Common myeloid progenitor, CD34-positive (primary cell): Measurements from ENCODE around the gene ST7L.
A peak's percentile ranks its signal among the peaks of the same experiment; 100 is the strongest.

Source experiments
- CTCF ChIA-PET: fragments of 350-600 bp; sonication (Branson Sonifier 250); formaldehyde crosslinking; loops from one replicate; lab custom pipeline; 2021; ENCODE audit warnings: antibody characterized with exemption; lab: Charles Lee
- POLR2A ChIA-PET: fragments of 350-600 bp; sonication (Branson Sonifier 250); formaldehyde crosslinking; loops from one replicate; lab custom pipeline; 2021; ENCODE audit warnings: antibody characterized with exemption; lab: Charles Lee
- DNase-seq, 3 donors: peaks; one replicate each; pipeline versions ENCODE4 v3.0.0 to v3.0.0-alpha.2; 2013
- H3K27ac ChIP-seq, 2 experiments: 1 replicate in 1 of 2; 2 replicates in 1 of 2; pipeline ENCODE4 v1.7.0; 2013; ENCODE audit warnings: inconsistent platforms in 2 of 2, low read length in 2 of 2, mild to moderate bottlenecking in 2 of 2, low read depth in 1 of 2, moderate library complexity in 1 of 2; ENCODE audit not compliant: severe bottlenecking in 2 of 2, insufficient read depth in 1 of 2, poor library complexity in 1 of 2
- H3K27me3 ChIP-seq, 5 experiments: replicated peaks in 2 of 5; 1 replicate in 3 of 5; 2 replicates in 2 of 5; pipeline versions ENCODE4 v1.6.1 to v1.7.0; 2013; ENCODE audit warnings: low read length in 4 of 5, mild to moderate bottlenecking in 2 of 5, moderate library complexity in 2 of 5, inconsistent platforms in 1 of 5; ENCODE audit not compliant: insufficient read depth in 5 of 5, control insufficient read depth in 4 of 5
- H3K36me3 ChIP-seq, 4 experiments: 1 replicate in 2 of 4; 2 replicates in 2 of 4; pipeline versions ENCODE4 v1.6.1 to v1.7.0; 2013; ENCODE audit warnings: low read length in 3 of 4, control low read depth in 1 of 4, mild to moderate bottlenecking in 1 of 4; ENCODE audit not compliant: control insufficient read depth in 4 of 4, insufficient read depth in 4 of 4
- H3K4me1 ChIP-seq, 4 experiments: 1 replicate in 3 of 4; 2 replicates in 1 of 4; pipeline versions ENCODE4 v1.6.1 to v1.7.1; 2013; ENCODE audit warnings: low read length in 3 of 4, mild to moderate bottlenecking in 3 of 4, control low read depth in 1 of 4, inconsistent platforms in 1 of 4, moderate library complexity in 1 of 4; ENCODE audit not compliant: control insufficient read depth in 4 of 4, insufficient read depth in 4 of 4; ENCODE audit errors: control extremely low read depth in 1 of 4
- H3K4me3 ChIP-seq, 7 experiments: 1 replicate in 4 of 7; 2 replicates in 3 of 7; pipeline versions ENCODE4 v1.5.1 to v1.7.0; 2013; ENCODE audit warnings: mild to moderate bottlenecking in 7 of 7, low read length in 6 of 7, moderate library complexity in 6 of 7, inconsistent platforms in 2 of 7, low read depth in 2 of 7, control low read depth in 1 of 7; ENCODE audit not compliant: insufficient read depth in 4 of 7, control insufficient read depth in 1 of 7; ENCODE audit errors: extremely low read depth in 1 of 7
- H3K9me3 ChIP-seq, 5 experiments: 1 replicate in 4 of 5; 2 replicates in 1 of 5; pipeline versions ENCODE4 v1.6.1 to v1.7.1; 2013; ENCODE audit warnings: low read length in 4 of 5, mild to moderate bottlenecking in 2 of 5, inconsistent platforms in 1 of 5, low read depth in 1 of 5, moderate library complexity in 1 of 5; ENCODE audit not compliant: control insufficient read depth in 4 of 5, insufficient read depth in 2 of 5; ENCODE audit errors: control extremely low read depth in 1 of 5
- WGBS: methylation state at CpG from one replicate; pipeline ENCODE4 v1.1.5; 2013; ENCODE audit not compliant: insufficient coverage; 5-methylcytosine and 5-hydroxymethylcytosine counted together

ST7L gene

DNA sequence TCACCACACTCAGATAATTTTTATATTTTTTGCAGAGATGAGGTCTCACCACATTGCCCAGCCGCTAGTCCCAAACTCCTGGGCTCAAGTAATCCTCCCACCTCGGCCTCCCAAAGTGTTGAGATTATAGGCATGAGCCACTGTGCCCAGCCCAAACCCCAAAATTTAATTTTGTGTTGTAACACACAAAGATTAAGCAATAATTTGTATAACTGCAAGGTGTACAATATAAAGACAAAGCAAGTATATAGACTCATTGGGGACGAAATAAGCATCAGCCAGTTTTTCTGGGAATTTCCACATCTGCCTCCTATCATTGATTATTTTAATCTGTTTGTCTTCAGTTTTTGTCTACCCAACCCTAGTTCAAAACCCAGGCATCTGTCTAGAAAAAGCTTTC lies 42.7 kb downstream of the ST7L start:
- ChIA-PET CTCF (no interaction called here), POLR2A (no interaction called here)
- Histone ChIP-seq H3K36me3 (peaks cover 7 to 45% (median 19%) of the 10 kb centered on the region in 4 experiments), H3K27me3 (no peaks in the 10 kb centered on the region), H3K27ac (no peak overlapping the region), H3K9me3 (peaks cover 0 to 4% (median 0%) of the 10 kb centered on the region in 5 experiments), H3K4me1 (no peaks in the 10 kb centered on the region), H3K4me3 (no peak overlapping the region)
- WGBS = no CpG with 5 or more reads among the region's 3 CpGs
- no peak for DNase-seq

GRCh38 chr1:112575154-112575804 lies 43.7 kb downstream of the ST7L start:
- H3K27me3 ChIP-seq = no peaks in the 10 kb centered on the region
- POLR2A ChIA-PET = interaction anchor here (0.6 kb wide), 1 partner anchor 196 kb away, joined by 5 read pairs; no protein-coding TSS in a partner anchor
- peaks cover 0 to 4% (median 0%) of the 10 kb centered on the region in 5 experiments for H3K9me3 ChIP-seq
- no peak for DNase-seq
- 100% methylated on average over 3 of the region's 8 CpGs for WGBS
- CTCF ChIA-PET = no interaction called here
- H3K27ac ChIP-seq = no peak overlapping the region
- no peak overlapping the region for H3K4me3 ChIP-seq
- H3K36me3 ChIP-seq = peaks cover 5 to 41% (median 19%) of the 10 kb centered on the region in 4 experiments
- no peaks in the 10 kb centered on the region for H3K4me1 ChIP-seq

- 100% methylated on average over 1 of the region's 1 CpG for WGBS
- POLR2A ChIA-PET = no interaction called here
- no peak for DNase-seq
- Histone ChIP-seq H3K4me3 (no peak overlapping the region), H3K9me3 (no peaks in the 10 kb centered on the region), H3K27me3 (no peaks in the 10 kb centered on the region), H3K36me3 (peaks cover 0 to 10% (median 3%) of the 10 kb centered on the region in 4 experiments), H3K27ac (no peak overlapping the region), H3K4me1 (no peaks in the 10 kb centered on the region)
- CTCF ChIA-PET = no interaction called here
These were observed 53.1 kb downstream of the ST7L start for GRCh38 chr1:112565800-112566199.

DNA sequence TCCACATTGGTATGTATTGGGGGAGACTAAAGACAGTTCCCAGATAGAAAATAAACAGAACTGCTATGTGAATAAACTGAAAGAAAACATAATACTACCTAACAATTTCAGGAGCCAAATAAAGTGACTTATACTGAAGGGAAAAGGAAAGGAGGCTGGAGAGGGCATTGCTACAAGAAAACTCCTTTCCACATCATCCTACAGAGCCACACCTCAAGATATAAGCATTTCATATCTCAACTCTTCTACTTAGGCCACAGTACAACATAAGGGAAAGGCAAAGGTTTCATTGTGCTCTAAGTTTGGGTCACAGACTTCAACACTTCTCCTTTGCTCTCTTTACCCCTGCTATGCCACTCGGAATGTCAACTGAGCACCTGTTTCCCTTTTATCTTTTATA lies 54.9 kb downstream of the ST7L start:
- H3K4me3 ChIP-seq = no peak overlapping the region
- peaks cover 0 to 7% (median 3%) of the 10 kb centered on the region in 4 experiments for H3K36me3 ChIP-seq
- WGBS = no CpG with 5 or more reads among the region's 1 CpG
- H3K27ac ChIP-seq = no peak overlapping the region
- H3K4me1 ChIP-seq = no peaks in the 10 kb centered on the region
- no peak for DNase-seq
- no peaks in the 10 kb centered on the region for H3K9me3 ChIP-seq
- CTCF ChIA-PET = no interaction called here
- POLR2A ChIA-PET = no interaction called here
- H3K27me3 ChIP-seq = no peaks in the 10 kb centered on the region

GRCh38 chr1:112563341-112563740 lies 55.6 kb downstream of the ST7L start:
- Histone ChIP-seq H3K9me3 (no peaks in the 10 kb centered on the region), H3K36me3 (peaks cover 0 to 8% (median 2%) of the 10 kb centered on the region in 4 experiments), H3K4me3 (no peak overlapping the region), H3K27ac (no peak overlapping the region), H3K4me1 (no peaks in the 10 kb centered on the region), H3K27me3 (no peaks in the 10 kb centered on the region)
- CTCF ChIA-PET = interaction anchor here (1.1 kb wide), 1 partner anchor 12 kb away, joined by 6 read pairs; no protein-coding TSS in a partner anchor
- DNase-seq = no peak
- POLR2A ChIA-PET = no interaction called here

- H3K36me3 ChIP-seq = peaks cover 0 to 7% (median 1%) of the 10 kb centered on the region in 4 experiments
- H3K27ac ChIP-seq = no peak overlapping the region
- no peak overlapping the region for H3K4me3 ChIP-seq
- H3K4me1 ChIP-seq = no peaks in the 10 kb centered on the region
- H3K27me3 ChIP-seq = no peaks in the 10 kb centered on the region
- CTCF ChIA-PET = interaction anchor here (1.1 kb wide), 1 partner anchor 13 kb away, joined by 3 read pairs; no protein-coding TSS in a partner anchor
- H3K9me3 ChIP-seq = no peaks in the 10 kb centered on the region
- 97% methylated on average over 3 of the region's 3 CpGs for WGBS
- DNase-seq = no peak
- POLR2A ChIA-PET = no interaction called here
These were observed 60.3 kb downstream of the ST7L start for GRCh38 chr1:112558634-112559033.

DNA sequence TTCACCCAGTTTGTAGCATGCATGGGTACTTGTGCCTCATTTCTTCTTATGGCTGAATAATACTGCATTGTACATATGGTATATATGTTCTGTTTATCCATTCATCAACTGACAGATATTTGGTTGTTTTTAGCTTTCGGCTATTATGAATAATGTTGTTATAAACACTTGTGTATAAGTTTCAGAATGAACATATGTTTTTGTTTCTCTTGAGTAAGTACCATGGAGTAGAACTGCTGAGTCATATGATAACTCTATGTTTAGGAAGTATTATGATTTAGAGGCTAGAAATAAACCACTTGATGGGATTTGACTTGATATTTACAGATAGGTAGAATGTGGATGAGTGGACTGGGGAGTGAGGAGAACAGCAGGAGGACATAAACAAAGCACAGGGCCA lies 61.6 kb downstream of the ST7L start:
- H3K9me3 ChIP-seq = no peaks in the 10 kb centered on the region
- DNase-seq = peak in 2 of 3 donors; percentile 7 to 12
- no peaks in the 10 kb centered on the region for H3K4me1 ChIP-seq
- ChIA-PET POLR2A (no interaction called here), CTCF (no interaction called here)
- peaks cover 0 to 7% (median 3%) of the 10 kb centered on the region in 4 experiments for H3K36me3 ChIP-seq
- no peak overlapping the region for H3K4me3 ChIP-seq
- H3K27me3 ChIP-seq = no peaks in the 10 kb centered on the region
- no peak overlapping the region for H3K27ac ChIP-seq
- WGBS = no CpG with 5 or more reads among the region's 1 CpG
